ENCODE results near the gene TNFRSF17. TPM values are rescaled to one million over a fixed set of nuclear protein-coding genes. Genes with fewer than 3 reads are reported as not detected.

Gene TNFRSF17
- total RNA-seq, 1 donor from 2014 or later: not detected

GRCh38 chr16:11985250-11985649, 20.2 kb downstream of the TNFRSF17 start:
- TF ChIP-seq POLR2A (IDR thresholded peaks at IDR 0.05) (no peak), POLR2AphosphoS5 (IDR thresholded peaks at IDR 0.05; ENCODE audit: insufficient read depth in 1 of 2, low read depth in 1 of 2) (no peak), CTCF (IDR thresholded peaks at IDR 0.05) (no peak)
- intact Hi-C loops (cut with DNase I): no loop called here
- no peak overlapping the region for H3K27ac ChIP-seq
- H3K36me3 ChIP-seq: no peaks in the 10 kb centered on the region
- H3K27me3 ChIP-seq: no peaks in the 10 kb centered on the region
- peaks cover 10% of the 10 kb centered on the region for H3K4me1 ChIP-seq
- H3K4me3 ChIP-seq: no peak overlapping the region
- DNase-seq (ENCODE audit: extremely low spot score in 2 of 2): no peak
- H3K9me3 ChIP-seq: no peaks in the 10 kb centered on the region

- H3K27ac ChIP-seq: no peak overlapping the region
- peaks cover 10% of the 10 kb centered on the region for H3K4me1 ChIP-seq
- TF ChIP-seq CTCF (IDR thresholded peaks at IDR 0.05): no peak
- H3K9me3 ChIP-seq: no peaks in the 10 kb centered on the region
- no peaks in the 10 kb centered on the region for H3K36me3 ChIP-seq
- no peak overlapping the region for H3K4me3 ChIP-seq
- intact Hi-C loops (cut with DNase I): no loop called here
- no peak for DNase-seq (ENCODE audit: extremely low spot score in 2 of 2)
- H3K27me3 ChIP-seq: no peaks in the 10 kb centered on the region
Observed at GRCh38 chr16:11986521-11987057, 21.6 kb downstream of the TNFRSF17 start.

GRCh38 chr16:11988258-11988978, 23.4 kb downstream of the TNFRSF17 start:
- H3K4me1 ChIP-seq: peaks cover 8% of the 10 kb centered on the region
- H3K9me3 ChIP-seq: no peaks in the 10 kb centered on the region
- no peak for DNase-seq (ENCODE audit: extremely low spot score in 2 of 2)
- intact Hi-C loops (cut with DNase I): no loop called here
- no peak for TF ChIP-seq CTCF (IDR thresholded peaks at IDR 0.05)
- no peak for TF ChIP-seq POLR2AphosphoS5 (IDR thresholded peaks at IDR 0.05; ENCODE audit: insufficient read depth in 1 of 2, low read depth in 1 of 2)
- no peak for TF ChIP-seq POLR2A (IDR thresholded peaks at IDR 0.05)
- H3K36me3 ChIP-seq: no peaks in the 10 kb centered on the region
- no peak overlapping the region for H3K4me3 ChIP-seq
- no peaks in the 10 kb centered on the region for H3K27me3 ChIP-seq
- H3K27ac ChIP-seq: no peak overlapping the region

- Histone ChIP-seq H3K27me3 (no peaks in the 10 kb centered on the region), H3K4me1 (peaks cover 5% of the 10 kb centered on the region), H3K4me3 (no peak overlapping the region), H3K9me3 (no peaks in the 10 kb centered on the region), H3K36me3 (no peaks in the 10 kb centered on the region), H3K27ac (no peak overlapping the region)
- TF ChIP-seq CTCF (IDR thresholded peaks at IDR 0.05): no peak
- TF ChIP-seq POLR2AphosphoS5 (IDR thresholded peaks at IDR 0.05; ENCODE audit: insufficient read depth in 1 of 2, low read depth in 1 of 2): no peak
- no peak for TF ChIP-seq POLR2A (IDR thresholded peaks at IDR 0.05)
- no peak for DNase-seq (ENCODE audit: extremely low spot score in 2 of 2)
- intact Hi-C loops (cut with DNase I): no loop called here
Observed at GRCh38 chr16:11990702-11991390, 25.8 kb downstream of the TNFRSF17 start.
